ENCODE measurements around the gene TNRC6B.

The TNRC6B gene

GRCh38 chr22:40241200-40241763 is 63.6 kb downstream of the TNRC6B start:
- DNase-seq, result no peak

GRCh38 chr22:40243891-40244290 is 66.2 kb downstream of the TNRC6B start:
- no peak for DNase-seq

- no peak for DNase-seq
Measured at GRCh38 chr22:40244586-40244985, 66.9 kb downstream of the TNRC6B start.

GRCh38 chr22:40247976-40248375 is 70.3 kb downstream of the TNRC6B start:
- peak; percentile 39 to 62 for DNase-seq

GRCh38 chr22:40249286-40249685 is 71.6 kb downstream of the TNRC6B start:
- no peak for DNase-seq

- DNase-seq, result peak; percentile 22 to 31
Measured at GRCh38 chr22:40250608-40251007, 72.9 kb downstream of the TNRC6B start.

- no peak for DNase-seq
Measured at GRCh38 chr22:40251106-40251505, 73.4 kb downstream of the TNRC6B start.

GRCh38 chr22:40252146-40252545 is 74.4 kb downstream of the TNRC6B start:
- DNase-seq, result no peak

GRCh38 chr22:40256516-40256915 is 78.8 kb downstream of the TNRC6B start:
- DNase-seq, result no peak

GRCh38 chr22:40258017-40258416 is 80.3 kb downstream of the TNRC6B start:
- no peak for DNase-seq

- no peak for DNase-seq
Measured at GRCh38 chr22:40258501-40258915, 80.8 kb downstream of the TNRC6B start.

- no peak for DNase-seq
Measured at GRCh38 chr22:40261783-40262182, 84.1 kb downstream of the TNRC6B start.

GRCh38 chr22:40263191-40263590 is 85.5 kb downstream of the TNRC6B start:
- peak in 1 of 2 donors; percentile 14 for DNase-seq

- no peak for DNase-seq
Measured at GRCh38 chr22:40265783-40266182, 88.1 kb downstream of the TNRC6B start.

GRCh38 chr22:40270031-40270430 is 92.3 kb downstream of the TNRC6B start:
- no peak for DNase-seq

GRCh38 chr22:40270748-40271373 is 93.1 kb downstream of the TNRC6B start:
- DNase-seq, result no peak

- no peak for DNase-seq
Measured at GRCh38 chr22:40271440-40271839, 93.7 kb downstream of the TNRC6B start.

GRCh38 chr22:40273319-40273718 is 95.6 kb downstream of the TNRC6B start:
- DNase-seq, result no peak

GRCh38 chr22:40276996-40277823 is 99.5 kb downstream of the TNRC6B start:
- no peak for DNase-seq

- no peak for DNase-seq
Measured at GRCh38 chr22:40279017-40279416, 101.3 kb downstream of the TNRC6B start.

GRCh38 chr22:40281717-40282116 is 104.0 kb downstream of the TNRC6B start:
- DNase-seq, result no peak

- DNase-seq, result peak in 1 of 2 donors; percentile 19
Measured at GRCh38 chr22:40285513-40285912, 107.8 kb downstream of the TNRC6B start.

- peak; percentile 64 to 70 for DNase-seq
Measured at GRCh38 chr22:40289991-40290459, 112.3 kb downstream of the TNRC6B start.

- no peak for DNase-seq
Measured at GRCh38 chr22:40290516-40290915, 112.8 kb downstream of the TNRC6B start.

All from stimulated activated CD4-positive, alpha-beta T cell treated with anti-CD3 and anti-CD28 coated beads, Interleukin-2, amount 100 ng/mL, for 24 hours (primary cell).